ENCODE measurements around the gene RAD51C.
"Not testable (repeated sequence)": the region's sequence is repeated elsewhere in the genome, so short reads cannot be mapped to it uniquely, and the experiment has no call there.

The RAD51C gene

GRCh38 chr17:58684003-58684402, 8.4 kb upstream of the RAD51C start:
- no peak for DNase-seq (ENCODE audit: low read depth in 2 of 2)

GRCh38 chr17:58684462-58684861, 7.9 kb upstream of the RAD51C start:
- DNase-seq (ENCODE audit: low read depth in 2 of 2) = not testable (repeated sequence)

- no peak for DNase-seq (ENCODE audit: low read depth in 2 of 2)
Measured at GRCh38 chr17:58686980-58687379, 5.4 kb upstream of the RAD51C start.

- no peak for DNase-seq (ENCODE audit: low read depth in 2 of 2)
Measured at GRCh38 chr17:58688521-58688920, 3.9 kb upstream of the RAD51C start.

- not testable (repeated sequence) for DNase-seq (ENCODE audit: low read depth in 2 of 2)
Measured at GRCh38 chr17:58690033-58690432, 2.4 kb upstream of the RAD51C start.

GRCh38 chr17:58691701-58692238, 632 bp upstream of the RAD51C start, which contains the start of gene TEX14:
Gene TEX14 (minus strand): TSS chr17:58692045. CDS start chr17:58652001, 40,044 bp downstream.
- no peak for DNase-seq (ENCODE audit: low read depth in 2 of 2)

GRCh38 chr17:58693208-58693607, 806 bp downstream of the RAD51C start:
- DNase-seq (ENCODE audit: low read depth in 2 of 2) = no peak

- DNase-seq (ENCODE audit: low read depth in 2 of 2) = no peak
Measured at GRCh38 chr17:58693751-58694150, 1.3 kb downstream of the RAD51C start.

- no peak for DNase-seq (ENCODE audit: low read depth in 2 of 2)
Measured at GRCh38 chr17:58694302-58694701, 1.9 kb downstream of the RAD51C start.

- DNase-seq (ENCODE audit: low read depth in 2 of 2) = no peak
Measured at GRCh38 chr17:58694826-58695225, 2.4 kb downstream of the RAD51C start.

GRCh38 chr17:58699771-58700170, 7.4 kb downstream of the RAD51C start:
- no peak for DNase-seq (ENCODE audit: low read depth in 2 of 2)

GRCh38 chr17:58702045-58702476, 9.7 kb downstream of the RAD51C start:
- no peak for DNase-seq (ENCODE audit: low read depth in 2 of 2)

- DNase-seq (ENCODE audit: low read depth in 2 of 2) = no peak
Measured at GRCh38 chr17:58702708-58703107, 10.3 kb downstream of the RAD51C start.

- no peak for DNase-seq (ENCODE audit: low read depth in 2 of 2)
Measured at GRCh38 chr17:58703137-58703915, 10.9 kb downstream of the RAD51C start.

- no peak for DNase-seq (ENCODE audit: low read depth in 2 of 2)
Measured at GRCh38 chr17:58703916-58704286, 11.5 kb downstream of the RAD51C start.

GRCh38 chr17:58706351-58707140, 14.1 kb downstream of the RAD51C start:
- no peak for DNase-seq (ENCODE audit: low read depth in 2 of 2)

- DNase-seq (ENCODE audit: low read depth in 2 of 2) = peak in 1 of 2 donors; percentile 46
Measured at GRCh38 chr17:58710948-58711552, 18.6 kb downstream of the RAD51C start.

- DNase-seq (ENCODE audit: low read depth in 2 of 2) = no peak
Measured at GRCh38 chr17:58722274-58722673, 29.9 kb downstream of the RAD51C start.

- no peak for DNase-seq (ENCODE audit: low read depth in 2 of 2)
Measured at GRCh38 chr17:58722696-58723095, 30.3 kb downstream of the RAD51C start.

- no peak for DNase-seq (ENCODE audit: low read depth in 2 of 2)
Measured at GRCh38 chr17:58728798-58729197, 36.4 kb downstream of the RAD51C start.

- no peak for DNase-seq (ENCODE audit: low read depth in 2 of 2)
Measured at GRCh38 chr17:58730937-58731336, 38.5 kb downstream of the RAD51C start.

GRCh38 chr17:58734040-58734439, 41.6 kb downstream of the RAD51C start:
- no peak for DNase-seq (ENCODE audit: low read depth in 2 of 2)

Data from activated CD4-positive, alpha-beta T cell treated with anti-CD3 and anti-CD28 coated beads for 24 hours (primary cell).